ENCODE measurements around the gene FOXP1.

DNA sequence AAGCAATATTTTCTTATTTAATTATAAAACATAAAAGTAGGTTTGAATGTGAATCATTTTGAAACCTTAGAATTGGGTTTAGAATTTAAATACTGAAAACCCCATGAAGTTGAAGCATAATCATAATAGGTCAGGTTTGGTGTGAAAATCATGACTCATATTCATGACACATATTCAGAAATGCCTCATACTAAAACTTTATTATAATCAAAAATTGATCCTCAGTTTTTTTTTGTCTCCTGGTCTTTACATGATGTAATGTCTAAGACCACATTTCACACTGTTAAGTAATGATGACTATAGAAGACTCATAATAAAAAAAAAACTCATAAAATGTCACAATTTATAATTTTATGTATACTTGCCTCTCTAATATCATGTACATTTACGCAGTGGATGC lies 190.4 kb downstream of the FOXP1 start:
- TF ChIP-seq POLR2AphosphoS5 (IDR thresholded peaks at IDR 0.05): no peak
- TF ChIP-seq, protein P1, sequence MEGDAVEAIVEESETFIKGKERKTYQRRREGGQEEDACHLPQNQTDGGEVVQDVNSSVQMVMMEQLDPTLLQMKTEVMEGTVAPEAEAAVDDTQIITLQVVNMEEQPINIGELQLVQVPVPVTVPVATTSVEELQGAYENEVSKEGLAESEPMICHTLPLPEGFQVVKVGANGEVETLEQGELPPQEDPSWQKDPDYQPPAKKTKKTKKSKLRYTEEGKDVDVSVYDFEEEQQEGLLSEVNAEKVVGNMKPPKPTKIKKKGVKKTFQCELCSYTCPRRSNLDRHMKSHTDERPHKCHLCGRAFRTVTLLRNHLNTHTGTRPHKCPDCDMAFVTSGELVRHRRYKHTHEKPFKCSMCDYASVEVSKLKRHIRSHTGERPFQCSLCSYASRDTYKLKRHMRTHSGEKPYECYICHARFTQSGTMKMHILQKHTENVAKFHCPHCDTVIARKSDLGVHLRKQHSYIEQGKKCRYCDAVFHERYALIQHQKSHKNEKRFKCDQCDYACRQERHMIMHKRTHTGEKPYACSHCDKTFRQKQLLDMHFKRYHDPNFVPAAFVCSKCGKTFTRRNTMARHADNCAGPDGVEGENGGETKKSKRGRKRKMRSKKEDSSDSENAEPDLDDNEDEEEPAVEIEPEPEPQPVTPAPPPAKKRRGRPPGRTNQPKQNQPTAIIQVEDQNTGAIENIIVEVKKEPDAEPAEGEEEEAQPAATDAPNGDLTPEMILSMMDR (IDR thresholded peaks at IDR 0.05; ENCODE audit: poor library complexity, severe bottlenecking): no peak
- TF ChIP-seq TAF1 (IDR thresholded peaks at IDR 0.05; ENCODE audit: low read depth): no peak
- no peak for TF ChIP-seq RAD21 (conservative IDR thresholded peaks at IDR 0.05)
- TF ChIP-seq, protein P2, sequence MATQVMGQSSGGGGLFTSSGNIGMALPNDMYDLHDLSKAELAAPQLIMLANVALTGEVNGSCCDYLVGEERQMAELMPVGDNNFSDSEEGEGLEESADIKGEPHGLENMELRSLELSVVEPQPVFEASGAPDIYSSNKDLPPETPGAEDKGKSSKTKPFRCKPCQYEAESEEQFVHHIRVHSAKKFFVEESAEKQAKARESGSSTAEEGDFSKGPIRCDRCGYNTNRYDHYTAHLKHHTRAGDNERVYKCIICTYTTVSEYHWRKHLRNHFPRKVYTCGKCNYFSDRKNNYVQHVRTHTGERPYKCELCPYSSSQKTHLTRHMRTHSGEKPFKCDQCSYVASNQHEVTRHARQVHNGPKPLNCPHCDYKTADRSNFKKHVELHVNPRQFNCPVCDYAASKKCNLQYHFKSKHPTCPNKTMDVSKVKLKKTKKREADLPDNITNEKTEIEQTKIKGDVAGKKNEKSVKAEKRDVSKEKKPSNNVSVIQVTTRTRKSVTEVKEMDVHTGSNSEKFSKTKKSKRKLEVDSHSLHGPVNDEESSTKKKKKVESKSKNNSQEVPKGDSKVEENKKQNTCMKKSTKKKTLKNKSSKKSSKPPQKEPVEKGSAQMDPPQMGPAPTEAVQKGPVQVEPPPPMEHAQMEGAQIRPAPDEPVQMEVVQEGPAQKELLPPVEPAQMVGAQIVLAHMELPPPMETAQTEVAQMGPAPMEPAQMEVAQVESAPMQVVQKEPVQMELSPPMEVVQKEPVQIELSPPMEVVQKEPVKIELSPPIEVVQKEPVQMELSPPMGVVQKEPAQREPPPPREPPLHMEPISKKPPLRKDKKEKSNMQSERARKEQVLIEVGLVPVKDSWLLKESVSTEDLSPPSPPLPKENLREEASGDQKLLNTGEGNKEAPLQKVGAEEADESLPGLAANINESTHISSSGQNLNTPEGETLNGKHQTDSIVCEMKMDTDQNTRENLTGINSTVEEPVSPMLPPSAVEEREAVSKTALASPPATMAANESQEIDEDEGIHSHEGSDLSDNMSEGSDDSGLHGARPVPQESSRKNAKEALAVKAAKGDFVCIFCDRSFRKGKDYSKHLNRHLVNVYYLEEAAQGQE (IDR thresholded peaks at IDR 0.05; ENCODE audit: borderline replicate concordance): no peak
- no peak for TF ChIP-seq EZH2 (IDR thresholded peaks at IDR 0.05; ENCODE audit: borderline replicate concordance, insufficient read depth, low read length, poor library complexity, severe bottlenecking)
- no peak for TF ChIP-seq EP300 (conservative IDR thresholded peaks at IDR 0.05; ENCODE audit: poor library complexity, severe bottlenecking)
- no peak for TF ChIP-seq MXI1 (conservative IDR thresholded peaks at IDR 0.05; ENCODE audit: poor library complexity, severe bottlenecking)
- no peak for TF ChIP-seq SMC3 (conservative IDR thresholded peaks at IDR 0.05; ENCODE audit: poor library complexity)
